Measurements from ENCODE around the gene DNAJC13.

- no peak for TF ChIP-seq POLR2A (IDR thresholded peaks at IDR 0.05; ENCODE audit: low read depth)
- no peak for TF ChIP-seq CTCF (IDR thresholded peaks at IDR 0.05)
- no peak for TF ChIP-seq EP300 (IDR thresholded peaks at IDR 0.05)
- TF ChIP-seq POLR2AphosphoS5 (IDR thresholded peaks at IDR 0.05) = no peak
Measured at GRCh38 chr3:132503559-132503958, 86.3 kb downstream of the DNAJC13 start.

Measured in esophagus muscularis mucosa (tissue), 4 donors.